ENCODE data around the gene TBC1D22A. TPM values are rescaled to one million over a fixed set of nuclear protein-coding genes. Genes with fewer than 3 reads are reported as not detected.

Gene TBC1D22A
- total and polyA plus RNA-seq, 8 donors: 13.3 to 53.1 (median 21.5) TPM

- H3K9me3 ChIP-seq: no peaks in the 10 kb centered on the region
- no peak overlapping the region for H3K4me3 ChIP-seq
- intact Hi-C loops (cut with DNase I; ENCODE audit: low total_unique reads): no loop called here
- H3K27ac ChIP-seq: no peak overlapping the region
- TF ChIP-seq CTCF (IDR thresholded peaks at IDR 0.05): no peak
- no peak for TF ChIP-seq POLR2A (IDR thresholded peaks at IDR 0.05)
- no peak for TF ChIP-seq EP300 (IDR thresholded peaks at IDR 0.05)
- TF ChIP-seq POLR2AphosphoS5 (IDR thresholded peaks at IDR 0.05): no peak
- peaks cover 6 to 15% (median 6%) of the 10 kb centered on the region in 4 donors for H3K4me1 ChIP-seq
- H3K36me3 ChIP-seq: peaks cover 0 to 5% (median 0%) of the 10 kb centered on the region in 4 donors
- no peak for DNase-seq
- no peaks in the 10 kb centered on the region for H3K27me3 ChIP-seq
- WGBS, 5 donors: 92 to 95% (median 95%) methylated on average over 16 to 17 of the region's 17 CpGs
These were observed 389.8 kb downstream of the TBC1D22A start for GRCh38 chr22:47152236-47152635.

GRCh38 chr22:47152938-47153337 lies 390.5 kb downstream of the TBC1D22A start:
- H3K4me3 ChIP-seq: no peak overlapping the region
- H3K27me3 ChIP-seq: no peaks in the 10 kb centered on the region

GRCh38 chr22:47153854-47154525 lies 391.5 kb downstream of the TBC1D22A start:
- no peak for DNase-seq
- Histone ChIP-seq H3K27ac (no peak overlapping the region), H3K9me3 (no peaks in the 10 kb centered on the region), H3K4me1 (peaks cover 6 to 15% (median 6%) of the 10 kb centered on the region in 4 donors), H3K36me3 (peaks cover 0 to 19% (median 8%) of the 10 kb centered on the region in 4 donors), H3K27me3 (no peaks in the 10 kb centered on the region), H3K4me3 (peak overlapping the region in 1 of 4 donors; percentile 15)
- intact Hi-C loops (cut with DNase I; ENCODE audit: low total_unique reads): no loop called here
- 69 to 87% (median 80%) methylated on average over 18 to 23 of the region's 23 CpGs for WGBS, 5 donors
- TF ChIP-seq POLR2AphosphoS5 (IDR thresholded peaks at IDR 0.05) (no peak), EP300 (IDR thresholded peaks at IDR 0.05) (no peak), CTCF (IDR thresholded peaks at IDR 0.05) (no peak), POLR2A (IDR thresholded peaks at IDR 0.05) (no peak)

More at GRCh38 chr22:47152938-47153337, 390.5 kb downstream of the TBC1D22A start:
- no peak for TF ChIP-seq EP300 (IDR thresholded peaks at IDR 0.05)
- TF ChIP-seq POLR2AphosphoS5 (IDR thresholded peaks at IDR 0.05): no peak
- TF ChIP-seq POLR2A (IDR thresholded peaks at IDR 0.05): no peak
- TF ChIP-seq CTCF (IDR thresholded peaks at IDR 0.05): no peak
- H3K9me3 ChIP-seq: no peaks in the 10 kb centered on the region
- H3K4me1 ChIP-seq: peaks cover 6 to 15% (median 6%) of the 10 kb centered on the region in 4 donors
- intact Hi-C loops (cut with DNase I; ENCODE audit: low total_unique reads): no loop called here
- peaks cover 0 to 9% (median 0%) of the 10 kb centered on the region in 4 donors for H3K36me3 ChIP-seq
- no peak overlapping the region for H3K27ac ChIP-seq
- DNase-seq: no peak
- 44 to 71% (median 67%) methylated on average over 6 of the region's 6 CpGs for WGBS, 5 donors

- Histone ChIP-seq H3K4me1 (peaks cover 6 to 15% (median 6%) of the 10 kb centered on the region in 4 donors), H3K4me3 (peak overlapping the region in 3 of 4 donors; percentile 13 to 27 (median 15)), H3K36me3 (peaks cover 0 to 23% (median 11%) of the 10 kb centered on the region in 4 donors), H3K9me3 (no peaks in the 10 kb centered on the region), H3K27me3 (no peaks in the 10 kb centered on the region), H3K27ac (peak overlapping the region in 1 of 5 donors; percentile 3)
- TF ChIP-seq CTCF (IDR thresholded peaks at IDR 0.05): no peak
- no peak for TF ChIP-seq POLR2AphosphoS5 (IDR thresholded peaks at IDR 0.05)
- TF ChIP-seq EP300 (IDR thresholded peaks at IDR 0.05): no peak
- no peak for TF ChIP-seq POLR2A (IDR thresholded peaks at IDR 0.05)
- peak; percentile 50 to 81 for DNase-seq
- intact Hi-C loops (cut with DNase I; ENCODE audit: low total_unique reads): no loop called here
- WGBS, 5 donors: 42 to 80% (median 48%) methylated on average over 5 to 19 of the region's 19 CpGs
These were observed 392.2 kb downstream of the TBC1D22A start for GRCh38 chr22:47154621-47155081.
